GM19455 (cell line): ENCODE data around the gene MON1A.

Source experiments
- ATAC-seq: cut with Tn5 transposase; IDR thresholded peaks from one replicate; pipeline ENCODE4 v1.9.1; 2021; ENCODE audit not compliant: unreplicated experiment

MON1A gene

GRCh38 chr3:49896345-49896744 lies 33.3 kb downstream of the MON1A start:
- ATAC-seq, result no peak

GRCh38 chr3:49895791-49896190 lies 33.8 kb downstream of the MON1A start:
- no peak for ATAC-seq

GRCh38 chr3:49889296-49889695 lies 40.3 kb downstream of the MON1A start:
- ATAC-seq, result no peak

GRCh38 chr3:49886922-49887265 lies 42.7 kb downstream of the MON1A start:
- ATAC-seq, result no peak

- no peak for ATAC-seq
Observed at GRCh38 chr3:49883998-49884397, 45.6 kb downstream of the MON1A start.

GRCh38 chr3:49882166-49882565 lies 47.4 kb downstream of the MON1A start:
- no peak for ATAC-seq

- no peak for ATAC-seq
Observed at GRCh38 chr3:49880581-49881315, 48.9 kb downstream of the MON1A start.

GRCh38 chr3:49879721-49880120 lies 49.9 kb downstream of the MON1A start:
- no peak for ATAC-seq

GRCh38 chr3:49878686-49879085 lies 50.9 kb downstream of the MON1A start:
- no peak for ATAC-seq

- ATAC-seq, result no peak
Observed at GRCh38 chr3:49877716-49878115, 51.9 kb downstream of the MON1A start.

GRCh38 chr3:49876567-49876966 lies 53.0 kb downstream of the MON1A start:
- ATAC-seq, result no peak

- no peak for ATAC-seq
Observed at GRCh38 chr3:49873623-49874022, 56.0 kb downstream of the MON1A start.

GRCh38 chr3:49872801-49873281 lies 56.8 kb downstream of the MON1A start:
- ATAC-seq, result no peak

GRCh38 chr3:49871531-49872153 lies 58.0 kb downstream of the MON1A start:
- no peak for ATAC-seq

- no peak for ATAC-seq
Observed at GRCh38 chr3:49869525-49870126, 60.0 kb downstream of the MON1A start, which contains the start of gene CAMKV. Gene CAMKV (minus strand): TSS chr3:49869906. CDS start chr3:49862388, 7,518 bp downstream.

GRCh38 chr3:49868862-49869466 lies 60.6 kb downstream of the MON1A start:
- ATAC-seq, result no peak

GRCh38 chr3:49867871-49868321 lies 61.7 kb downstream of the MON1A start:
- no peak for ATAC-seq

- no peak for ATAC-seq
Observed at GRCh38 chr3:49867400-49867799, 62.2 kb downstream of the MON1A start.

- ATAC-seq, result no peak
Observed at GRCh38 chr3:49865198-49865784, 64.3 kb downstream of the MON1A start.

GRCh38 chr3:49864505-49864904 lies 65.1 kb downstream of the MON1A start:
- ATAC-seq, result no peak

GRCh38 chr3:49859576-49860305 lies 69.9 kb downstream of the MON1A start:
- no peak for ATAC-seq
